Coronary artery (tissue), 2 donors: ENCODE results near the gene SIGLECL1.
A peak's percentile ranks its signal among the peaks of the same experiment; 100 is the strongest.
"Not testable (repeated sequence)": the region's sequence is repeated elsewhere in the genome, so short reads cannot be mapped to it uniquely, and the experiment has no call there.

Experiments used
- DNase-seq: peaks from one replicate; pipeline ENCODE4 v3.0.0-alpha.2; 2017; ENCODE audit warnings: low spot score
- H3K27ac ChIP-seq, 2 donors: fragments of 200-600 bp; sonication (generic); one replicate each; pipeline ENCODE4 v1.5.1; 2016 to 2019
- H3K4me3 ChIP-seq: fragments of 200-600 bp; sonication (generic); 2 replicates; pipeline ENCODE4 v1.5.1; 2016; ENCODE audit warnings: mild to moderate bottlenecking, moderate library complexity
- TF ChIP-seq, protein P1 (sequence below): fragments of 200-600 bp; sonication (generic); IDR thresholded peaks from one replicate; pipeline ENCODE4 v1.5.1; 2019; ENCODE audit warnings: antibody characterized with exemption

SIGLECL1 gene

DNA sequence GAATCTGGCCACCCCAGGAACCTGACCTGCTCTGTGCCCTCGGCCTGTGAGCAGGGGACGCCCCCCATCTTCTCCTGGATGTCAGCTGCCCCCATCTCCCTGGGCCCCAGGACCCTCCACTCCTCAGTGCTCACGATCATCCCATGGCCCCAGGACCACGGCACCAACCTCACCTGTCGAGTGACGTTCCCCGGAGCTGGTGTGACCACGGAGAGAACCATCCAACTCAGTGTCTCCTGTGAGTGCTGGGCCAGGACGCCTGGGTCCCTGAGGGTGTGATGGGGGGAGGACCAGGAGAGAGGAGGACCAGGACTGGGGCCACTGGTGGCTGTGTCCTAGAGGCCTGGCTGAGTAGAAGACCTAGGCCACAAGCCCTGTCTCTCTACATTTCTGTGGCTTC lies 39.0 kb upstream of the SIGLECL1 start:
- no peak overlapping the region for H3K4me3 ChIP-seq
- no peak for DNase-seq
- H3K27ac ChIP-seq = no peak overlapping the region
- TF ChIP-seq, protein P1, sequence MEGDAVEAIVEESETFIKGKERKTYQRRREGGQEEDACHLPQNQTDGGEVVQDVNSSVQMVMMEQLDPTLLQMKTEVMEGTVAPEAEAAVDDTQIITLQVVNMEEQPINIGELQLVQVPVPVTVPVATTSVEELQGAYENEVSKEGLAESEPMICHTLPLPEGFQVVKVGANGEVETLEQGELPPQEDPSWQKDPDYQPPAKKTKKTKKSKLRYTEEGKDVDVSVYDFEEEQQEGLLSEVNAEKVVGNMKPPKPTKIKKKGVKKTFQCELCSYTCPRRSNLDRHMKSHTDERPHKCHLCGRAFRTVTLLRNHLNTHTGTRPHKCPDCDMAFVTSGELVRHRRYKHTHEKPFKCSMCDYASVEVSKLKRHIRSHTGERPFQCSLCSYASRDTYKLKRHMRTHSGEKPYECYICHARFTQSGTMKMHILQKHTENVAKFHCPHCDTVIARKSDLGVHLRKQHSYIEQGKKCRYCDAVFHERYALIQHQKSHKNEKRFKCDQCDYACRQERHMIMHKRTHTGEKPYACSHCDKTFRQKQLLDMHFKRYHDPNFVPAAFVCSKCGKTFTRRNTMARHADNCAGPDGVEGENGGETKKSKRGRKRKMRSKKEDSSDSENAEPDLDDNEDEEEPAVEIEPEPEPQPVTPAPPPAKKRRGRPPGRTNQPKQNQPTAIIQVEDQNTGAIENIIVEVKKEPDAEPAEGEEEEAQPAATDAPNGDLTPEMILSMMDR = no peak

DNA sequence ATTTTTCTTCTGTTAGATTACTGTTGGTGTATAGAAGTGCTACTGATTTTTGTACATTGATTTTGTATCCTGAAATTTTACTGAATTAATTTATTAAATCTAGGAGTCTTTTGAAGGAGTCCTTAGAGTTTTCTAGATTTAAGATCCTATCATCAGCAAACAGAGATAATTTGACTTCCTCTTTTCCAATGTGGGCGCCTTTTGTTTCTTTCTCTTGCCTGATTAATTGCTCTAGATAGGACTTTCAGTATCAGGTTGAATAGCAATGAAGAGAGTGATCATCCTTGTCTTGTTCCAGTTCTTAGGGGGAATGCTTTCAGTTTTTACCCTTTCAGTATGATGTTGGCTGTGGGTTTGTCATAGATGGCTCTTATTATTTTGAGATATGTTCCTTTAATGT lies 31.6 kb upstream of the SIGLECL1 start:
- no peak for DNase-seq
- TF ChIP-seq, protein P1 = no peak
- Histone ChIP-seq H3K4me3 (no peak overlapping the region), H3K27ac (no peak overlapping the region)

DNA sequence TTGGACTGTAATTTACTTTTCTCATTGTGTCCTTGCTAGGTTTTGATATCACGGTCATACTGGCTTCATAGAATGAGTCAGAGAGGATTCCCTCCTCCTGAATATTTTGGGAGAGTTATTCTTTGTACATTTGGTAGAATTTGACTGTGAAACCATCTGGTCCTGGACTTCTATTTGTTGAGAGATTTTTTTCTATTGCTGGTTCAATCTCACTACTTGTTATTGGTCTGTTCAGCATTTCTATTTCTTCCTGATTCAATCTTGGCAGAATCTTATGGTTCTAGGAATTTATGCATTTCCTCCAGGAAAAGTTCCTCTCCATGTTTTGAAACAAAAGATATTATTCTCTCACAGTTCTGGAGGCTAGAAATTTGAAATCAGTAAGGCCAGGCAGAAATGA lies 30.9 kb upstream of the SIGLECL1 start:
- TF ChIP-seq, protein P1 = no peak
- no peak overlapping the region for H3K27ac ChIP-seq
- DNase-seq = no peak
- no peak overlapping the region for H3K4me3 ChIP-seq

DNA sequence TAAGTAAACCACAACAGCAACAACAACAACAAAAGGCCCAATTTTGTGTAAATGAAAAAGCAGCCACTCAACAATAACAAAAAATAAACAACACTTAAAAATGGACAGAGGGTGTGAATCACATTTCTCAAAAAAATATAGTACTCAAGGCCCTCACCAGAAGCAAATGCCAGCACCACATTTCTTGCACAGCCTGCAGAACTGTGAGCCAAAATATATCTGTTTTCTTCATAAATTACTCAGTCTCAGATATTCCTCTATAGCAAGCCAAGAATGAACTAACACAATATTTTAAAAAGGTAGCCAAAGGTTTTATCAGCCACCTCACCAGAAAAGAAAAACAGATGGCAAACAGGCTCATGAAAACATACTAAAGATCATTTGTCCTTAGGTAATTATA lies 29.9 kb upstream of the SIGLECL1 start:
- Histone ChIP-seq H3K4me3 (no peak overlapping the region), H3K27ac (no peak overlapping the region)
- TF ChIP-seq, protein P1 = no peak
- DNase-seq = no peak

DNA sequence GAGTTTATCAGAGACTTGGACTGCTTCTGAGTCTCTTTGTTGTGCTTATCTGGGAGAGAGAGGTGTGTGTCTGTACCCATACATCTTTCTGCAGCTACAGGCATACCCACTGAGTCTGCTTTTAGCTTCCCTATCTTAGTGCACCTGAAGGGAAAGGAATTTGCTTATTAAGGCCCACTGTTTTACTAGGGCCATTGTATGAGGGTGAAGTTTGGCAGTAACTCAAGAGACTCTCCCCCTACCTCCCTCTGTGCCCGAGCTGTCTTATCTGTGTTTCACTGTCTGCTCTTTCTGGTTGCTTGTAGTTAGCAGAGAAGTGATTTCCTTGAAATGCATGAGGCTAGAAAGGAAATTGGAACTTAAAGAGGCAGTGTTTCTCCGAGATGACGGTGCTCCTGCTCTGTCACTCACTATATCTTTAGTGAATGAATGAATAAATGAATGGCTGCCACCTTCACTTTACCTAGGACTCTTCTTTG lies 26.7 kb upstream of the SIGLECL1 start:
- H3K27ac ChIP-seq = no peak overlapping the region
- no peak for DNase-seq
- H3K4me3 ChIP-seq = no peak overlapping the region
- TF ChIP-seq, protein P1 = no peak

DNA sequence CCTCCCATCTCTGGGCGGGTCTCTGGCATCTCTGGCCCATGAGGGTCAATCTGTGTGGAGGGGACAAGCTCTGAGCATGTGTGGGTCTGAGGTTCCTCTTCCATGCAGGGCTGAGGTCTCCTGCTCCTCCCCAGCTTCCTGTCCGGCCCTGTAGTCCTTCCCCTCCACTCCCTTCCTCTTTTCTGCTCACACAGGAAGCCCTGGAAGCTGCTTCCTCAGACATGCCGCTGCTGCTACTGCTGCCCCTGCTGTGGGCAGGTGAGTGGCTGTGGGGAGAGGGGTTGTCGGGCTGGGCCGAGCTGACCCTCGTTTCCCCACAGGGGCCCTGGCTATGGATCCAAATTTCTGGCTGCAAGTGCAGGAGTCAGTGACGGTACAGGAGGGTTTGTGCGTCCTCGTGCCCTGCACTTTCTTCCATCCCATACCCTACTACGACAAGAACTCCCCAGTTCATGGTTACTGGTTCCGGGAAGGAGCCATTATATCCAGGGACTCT lies 25.9 kb upstream of the SIGLECL1 start, which contains the start of gene CD33:
TSS of gene CD33 (plus strand) at position 183 of the 496 bp plus-strand sequence. CDS start at position 222, 39 bp downstream.
- peak within 1 kb of the TSS; percentile 51 for H3K4me3 ChIP-seq
- not testable (repeated sequence) for DNase-seq
- H3K27ac ChIP-seq = peak within 1 kb of the TSS in 1 of 2 donors; percentile 28

DNA sequence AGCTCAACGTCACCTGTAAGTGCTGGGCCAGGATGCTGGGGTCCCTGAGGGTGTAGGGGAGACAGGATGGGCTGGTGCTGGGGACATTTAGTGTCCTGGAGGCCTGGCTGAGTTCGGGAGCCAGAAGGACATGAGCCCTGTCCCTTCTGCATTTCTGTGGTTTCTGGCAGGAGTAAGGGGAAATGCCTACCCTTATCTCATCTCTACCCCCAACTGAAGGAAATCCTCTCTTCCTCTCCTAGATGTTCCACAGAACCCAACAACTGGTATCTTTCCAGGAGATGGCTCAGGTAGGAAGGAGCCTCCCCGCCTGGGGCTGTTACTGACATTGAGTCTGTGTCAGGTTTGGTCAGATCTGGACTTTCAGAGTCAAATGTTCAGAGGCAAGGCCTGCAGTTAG lies 24.8 kb upstream of the SIGLECL1 start:
- no peak for DNase-seq
- H3K27ac ChIP-seq = no peak overlapping the region
- peak overlapping the region; percentile 51 for H3K4me3 ChIP-seq
- TF ChIP-seq, protein P1 = no peak
